HEK293T (cell line): ENCODE measurements around the gene CD2BP2.
"Not testable (repeated sequence)": the region's sequence is repeated elsewhere in the genome, so short reads cannot be mapped to it uniquely, and the experiment has no call there.

ENCODE experiments used
- ARNT ChIP-seq: fragments of 450-650 bp; IDR thresholded peaks from 2 replicates; pipeline ENCODE4 v1.6.1; 2017; ENCODE audit warnings: mild to moderate bottlenecking
- FOXM1 ChIP-seq: fragments of 450-650 bp; IDR thresholded peaks from 2 replicates; pipeline ENCODE4 v1.6.1; 2017; ENCODE audit warnings: mild to moderate bottlenecking, borderline replicate concordance
- HDGF ChIP-seq: fragments of 450-650 bp; IDR thresholded peaks from 2 replicates; pipeline ENCODE4 v1.6.1; 2017; ENCODE audit warnings: antibody characterized with exemption, borderline replicate concordance

- not testable (repeated sequence) for TF ChIP-seq ARNT, HDGF, FOXM1
Observed at GRCh38 chr16:30310937-30311336, 44.2 kb downstream of the CD2BP2 start.
